SU-DHL-6 (cell line): Measurements from ENCODE around the gene CMSS1.

ENCODE experiments used
- H2AFZ ChIP-seq: fragments of 200-600 bp; sonication (generic); 2 replicates; pipeline ENCODE4 v1.6.1; 2014; ENCODE audit warnings: low read depth, mild to moderate bottlenecking, moderate library complexity, mixed read lengths, antibody characterized with exemption, low read length; ENCODE audit not compliant: severe bottlenecking
- H3F3A ChIP-seq: fragments of 200-600 bp; shearing (Covaris generic); 2 replicates; pipeline ENCODE4 v1.6.0; 2016; ENCODE audit warnings: antibody characterized with exemption, mild to moderate bottlenecking; ENCODE audit not compliant: insufficient read depth
- H3K27ac ChIP-seq: fragments of 200-600 bp; sonication (generic); 2 replicates; pipeline ENCODE4 v1.5.1; 2016; ENCODE audit warnings: low read depth, mild to moderate bottlenecking, low read length, moderate library complexity, mixed read lengths
- H3K27me3 ChIP-seq: fragments of 200-600 bp; sonication (generic), shearing (Covaris generic); 2 replicates; pipeline ENCODE4 v1.6.0; 2014; ENCODE audit warnings: mild to moderate bottlenecking, low read length
- H3K36me3 ChIP-seq: fragments of 200-600 bp; sonication (generic); 2 replicates; pipeline ENCODE4 v1.6.1; 2014; ENCODE audit warnings: mild to moderate bottlenecking, low read length, mixed read lengths
- H3K4me2 ChIP-seq: fragments of 300-600, 200-600 bp; shearing (Covaris generic), sonication (generic); 2 replicates; pipeline ENCODE4 v1.6.0; 2014; ENCODE audit warnings: low read length, low read depth, mild to moderate bottlenecking; ENCODE audit not compliant: poor library complexity, severe bottlenecking
- H3K4me3 ChIP-seq: fragments of 200-600 bp; sonication (generic); 2 replicates; pipeline ENCODE4 v1.5.1; 2014; ENCODE audit warnings: antibody characterized with exemption, low read length, mild to moderate bottlenecking, mixed read lengths; ENCODE audit not compliant: insufficient read depth, poor library complexity, severe bottlenecking
- H3K79me2 ChIP-seq: fragments of 200-600 bp; sonication (generic); 2 replicates; pipeline ENCODE4 v1.6.1; 2014; ENCODE audit warnings: mild to moderate bottlenecking, low read length, moderate library complexity; ENCODE audit not compliant: insufficient read depth
- H3K9ac ChIP-seq: fragments of 200-600 bp; sonication (generic); 2 replicates; pipeline ENCODE4 v1.7.0; 2014; ENCODE audit warnings: mild to moderate bottlenecking, low read length
- H3K9me2 ChIP-seq: fragments of 200-600 bp; sonication (generic); replicated peaks from 2 replicates; pipeline ENCODE4 v1.6.1; 2014; ENCODE audit warnings: low read length; ENCODE audit not compliant: insufficient read depth
- H3K9me3 ChIP-seq: fragments of 200-600 bp; sonication (generic); 2 replicates; pipeline ENCODE4 v1.6.1; 2014; ENCODE audit warnings: low read length, mixed read lengths; ENCODE audit not compliant: insufficient read depth
- H4K20me1 ChIP-seq: fragments of 200-600 bp; sonication (generic); 2 replicates; pipeline ENCODE4 v1.6.1; 2014; ENCODE audit warnings: low read depth, mild to moderate bottlenecking, antibody characterized with exemption, low read length, moderate library complexity, mixed read lengths
- EZH2phosphoT487 ChIP-seq: fragments of 200-600 bp; sonication (generic), shearing (Covaris generic); conservative IDR thresholded peaks from 2 replicates; pipeline ENCODE4 v1.6.1; 2018; ENCODE audit warnings: mild to moderate bottlenecking, antibody characterized with exemption, low read length, moderate library complexity, mixed read lengths
- TF ChIP-seq, protein P1 (sequence below): fragments of 200-600 bp; sonication (generic); IDR thresholded peaks from one replicate; pipeline ENCODE4 v1.5.1; 2017; ENCODE audit warnings: antibody characterized with exemption, mild to moderate bottlenecking, low read length, moderate library complexity; ENCODE audit not compliant: insufficient read depth, poor library complexity, severe bottlenecking

CMSS1 gene

DNA sequence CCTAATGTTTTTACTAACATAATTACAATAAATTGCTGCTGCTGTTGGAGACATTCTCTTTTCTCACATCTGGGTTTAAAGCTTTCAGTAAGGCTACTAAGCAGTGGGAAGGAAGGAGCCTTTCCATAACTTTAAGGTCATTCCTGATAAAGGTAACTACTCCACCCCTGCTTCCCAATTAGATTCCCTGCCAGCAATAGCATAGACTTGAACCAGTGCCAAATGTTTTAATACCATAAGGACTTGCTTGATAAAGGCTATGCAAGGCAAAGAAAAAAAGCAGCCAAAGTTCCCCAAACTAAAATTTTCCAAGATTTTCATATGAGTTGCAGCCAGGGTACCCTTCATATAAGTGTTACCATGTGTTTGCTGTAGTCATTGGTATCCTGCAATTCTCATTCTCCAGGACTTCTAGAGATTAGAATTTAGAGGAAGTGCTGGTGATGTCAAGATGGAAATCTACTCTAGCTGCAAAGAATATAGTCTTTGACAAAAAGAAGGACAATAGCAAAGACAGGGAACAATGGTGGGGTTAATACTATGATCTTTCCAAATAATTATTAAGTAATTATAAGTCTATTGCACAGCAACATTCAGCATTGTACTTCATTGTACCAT lies 190.5 kb downstream of the CMSS1 start:
- Histone ChIP-seq H4K20me1 (no peaks in the 10 kb centered on the region), H2AFZ (no peak overlapping the region), H3K4me3 (no peak overlapping the region), H3K36me3 (no peaks in the 10 kb centered on the region; the same call in 1 of the 2 replicates), H3K9ac (no peak overlapping the region), H3K9me2 (no peaks in the 10 kb centered on the region), H3K9me3 (no peaks in the 10 kb centered on the region), H3K4me2 (no peak overlapping the region), H3F3A (no peaks in the 10 kb centered on the region), H3K27me3 (no peaks in the 10 kb centered on the region), H3K27ac (no peak overlapping the region), H3K79me2 (no peaks in the 10 kb centered on the region)
- TF ChIP-seq, protein P1, sequence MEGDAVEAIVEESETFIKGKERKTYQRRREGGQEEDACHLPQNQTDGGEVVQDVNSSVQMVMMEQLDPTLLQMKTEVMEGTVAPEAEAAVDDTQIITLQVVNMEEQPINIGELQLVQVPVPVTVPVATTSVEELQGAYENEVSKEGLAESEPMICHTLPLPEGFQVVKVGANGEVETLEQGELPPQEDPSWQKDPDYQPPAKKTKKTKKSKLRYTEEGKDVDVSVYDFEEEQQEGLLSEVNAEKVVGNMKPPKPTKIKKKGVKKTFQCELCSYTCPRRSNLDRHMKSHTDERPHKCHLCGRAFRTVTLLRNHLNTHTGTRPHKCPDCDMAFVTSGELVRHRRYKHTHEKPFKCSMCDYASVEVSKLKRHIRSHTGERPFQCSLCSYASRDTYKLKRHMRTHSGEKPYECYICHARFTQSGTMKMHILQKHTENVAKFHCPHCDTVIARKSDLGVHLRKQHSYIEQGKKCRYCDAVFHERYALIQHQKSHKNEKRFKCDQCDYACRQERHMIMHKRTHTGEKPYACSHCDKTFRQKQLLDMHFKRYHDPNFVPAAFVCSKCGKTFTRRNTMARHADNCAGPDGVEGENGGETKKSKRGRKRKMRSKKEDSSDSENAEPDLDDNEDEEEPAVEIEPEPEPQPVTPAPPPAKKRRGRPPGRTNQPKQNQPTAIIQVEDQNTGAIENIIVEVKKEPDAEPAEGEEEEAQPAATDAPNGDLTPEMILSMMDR: no peak
- no peak for TF ChIP-seq EZH2phosphoT487

DNA sequence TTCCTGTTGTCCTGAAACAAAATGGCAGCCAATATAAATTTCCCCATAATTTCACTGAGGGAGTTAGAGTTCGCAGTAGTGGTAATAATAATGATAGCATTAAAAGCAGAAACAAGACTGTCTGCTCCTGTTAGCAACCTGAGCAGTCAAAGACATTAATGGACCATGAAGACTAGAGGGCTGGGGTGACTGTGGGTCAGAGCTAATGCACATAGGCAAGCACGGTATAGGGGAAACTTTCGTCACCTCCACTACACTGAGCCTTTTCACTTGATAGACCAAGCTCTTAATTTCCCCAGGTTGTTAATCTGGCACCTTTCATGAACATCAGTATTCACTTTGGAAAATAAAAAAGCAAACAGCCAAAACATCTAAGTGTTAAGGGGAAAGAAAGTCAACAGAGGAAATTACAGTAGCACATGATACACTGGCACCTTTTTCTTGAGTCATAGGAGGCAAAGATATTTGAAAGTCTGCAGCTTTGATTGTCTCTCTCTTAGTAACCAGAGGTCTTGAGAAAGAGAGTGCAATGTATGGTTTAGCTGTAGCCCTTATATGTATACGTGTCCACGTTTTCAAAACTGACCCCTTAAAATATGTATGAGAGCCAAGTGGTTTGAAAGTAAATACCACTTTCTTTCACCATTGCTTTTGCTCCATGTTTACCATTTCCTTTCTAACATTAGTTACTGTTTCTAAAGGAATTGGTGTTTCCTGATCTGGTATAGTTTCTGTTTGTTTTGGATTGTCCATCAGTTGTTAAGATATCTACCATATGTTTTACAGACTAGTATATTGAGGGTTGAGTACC lies 191.8 kb downstream of the CMSS1 start:
- Histone ChIP-seq H3K4me3 (no peak overlapping the region), H3F3A (no peaks in the 10 kb centered on the region), H3K9ac (no peak overlapping the region), H2AFZ (no peak overlapping the region), H4K20me1 (no peaks in the 10 kb centered on the region), H3K79me2 (no peaks in the 10 kb centered on the region), H3K9me3 (no peaks in the 10 kb centered on the region), H3K27ac (no peak overlapping the region), H3K27me3 (no peaks in the 10 kb centered on the region), H3K36me3 (no peaks in the 10 kb centered on the region; the same call in 1 of the 2 replicates), H3K4me2 (no peak overlapping the region), H3K9me2 (no peaks in the 10 kb centered on the region)
- TF ChIP-seq, protein P1: no peak
- no peak for TF ChIP-seq EZH2phosphoT487

DNA sequence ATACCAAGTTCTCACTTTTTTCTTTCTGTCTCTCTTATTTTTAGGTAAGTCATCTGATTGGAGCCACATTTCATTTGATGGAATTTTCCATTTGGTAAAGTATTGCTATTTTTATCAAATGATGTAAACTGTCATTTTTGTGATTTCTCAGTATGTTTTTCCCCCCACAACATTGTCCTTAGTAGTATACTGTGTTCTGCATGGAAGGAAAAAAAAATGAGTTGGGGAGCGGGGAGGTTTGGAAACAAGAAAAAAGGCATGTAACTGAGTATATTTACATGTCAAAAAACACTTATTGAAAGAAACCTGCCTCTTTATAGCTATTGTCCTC lies 192.4 kb downstream of the CMSS1 start:
- Histone ChIP-seq H3K4me2 (no peak overlapping the region), H3K27me3 (no peaks in the 10 kb centered on the region), H3K9me2 (no peaks in the 10 kb centered on the region), H3K9ac (no peak overlapping the region), H3K79me2 (no peaks in the 10 kb centered on the region), H4K20me1 (no peaks in the 10 kb centered on the region), H3K9me3 (no peaks in the 10 kb centered on the region), H2AFZ (no peak overlapping the region), H3K4me3 (no peak overlapping the region), H3F3A (no peaks in the 10 kb centered on the region), H3K27ac (no peak overlapping the region), H3K36me3 (no peaks in the 10 kb centered on the region; the same call in 1 of the 2 replicates)
- no peak for TF ChIP-seq EZH2phosphoT487
- TF ChIP-seq, protein P1: no peak
